Gastroesophageal sphincter (tissue), 3 donors: ENCODE data around the gene PSMD5.

Experiments used
- CTCF ChIP-seq, 4 experiments: fragments of 200-600 bp in 2 of 4; fragments of 450-650 bp in 2 of 4; sonication (generic) in 1 of 4; IDR thresholded peaks; one replicate each; pipeline ENCODE4 v1.5.1; 2017 to 2019; ENCODE audit warnings: antibody characterized with exemption in 4 of 4, mild to moderate bottlenecking in 2 of 4, moderate library complexity in 2 of 4
- EP300 ChIP-seq: sonication (generic); formaldehyde crosslinking; IDR thresholded peaks from one replicate; pipeline ENCODE4 v1.6.1; 2017; ENCODE audit warnings: antibody characterized with exemption, mild to moderate bottlenecking
- POLR2A ChIP-seq, 2 donors: fragments of 450-650 bp; IDR thresholded peaks; one replicate each; pipeline ENCODE4 v1.6.1; 2017; ENCODE audit warnings: antibody characterized with exemption in 2 of 2, mild to moderate bottlenecking in 2 of 2, moderate library complexity in 1 of 2
- POLR2AphosphoS5 ChIP-seq: sonication (generic); formaldehyde crosslinking; IDR thresholded peaks from one replicate; pipeline ENCODE4 v1.6.1; 2017; ENCODE audit warnings: antibody characterized with exemption

- no peak for TF ChIP-seq CTCF (IDR thresholded peaks at IDR 0.05)
- TF ChIP-seq POLR2A (IDR thresholded peaks at IDR 0.05): no peak
- TF ChIP-seq EP300: no peak
- TF ChIP-seq POLR2AphosphoS5: no peak
Observed at GRCh38 chr9:120829650-120830049, 13.1 kb downstream of the PSMD5 start.
